C4-2B (cell line): ENCODE measurements around the gene ITPKB.
A peak's percentile ranks its signal among the peaks of the same experiment; 100 is the strongest.

Experiments
- H3K27ac ChIP-seq: fragments of 450-650 bp; 2 replicates; pipeline ENCODE4 v1.5.1; 2017
- CTCF ChIP-seq: fragments of 450-650 bp; conservative IDR thresholded peaks from 2 replicates; pipeline ENCODE4 v1.5.1; 2017; ENCODE audit warnings: mild to moderate bottlenecking
- ZFX ChIP-seq: fragments of 450-650 bp; IDR thresholded peaks from 2 replicates; pipeline ENCODE4 v1.6.1; 2017

Gene ITPKB

GRCh38 chr1:226717256-226717909 is 21.7 kb downstream of the ITPKB start:
- TF ChIP-seq CTCF (no peak), ZFX (no peak)
- H3K27ac ChIP-seq: no peak overlapping the region

- H3K27ac ChIP-seq: no peak overlapping the region
- TF ChIP-seq CTCF (no peak), ZFX (no peak)
Measured at GRCh38 chr1:226716577-226716976, 22.5 kb downstream of the ITPKB start.

- TF ChIP-seq ZFX (no peak), CTCF (no peak)
- no peak overlapping the region for H3K27ac ChIP-seq
Measured at GRCh38 chr1:226714148-226714547, 24.9 kb downstream of the ITPKB start.

GRCh38 chr1:226712742-226713419 is 26.2 kb downstream of the ITPKB start:
- no peak overlapping the region for H3K27ac ChIP-seq
- TF ChIP-seq CTCF: no peak
- TF ChIP-seq ZFX: no peak

GRCh38 chr1:226711976-226712741 is 26.9 kb downstream of the ITPKB start:
- no peak overlapping the region for H3K27ac ChIP-seq

GRCh38 chr1:226710501-226710900 is 28.6 kb downstream of the ITPKB start:
- TF ChIP-seq ZFX (no peak), CTCF (no peak)
- peak overlapping the region; percentile 20; the same call in 1 of the 2 replicates for H3K27ac ChIP-seq

More at GRCh38 chr1:226711976-226712741, 26.9 kb downstream of the ITPKB start:
- no peak for TF ChIP-seq CTCF
- TF ChIP-seq ZFX: no peak

- no peak overlapping the region for H3K27ac ChIP-seq
- TF ChIP-seq CTCF (no peak), ZFX (no peak)
Measured at GRCh38 chr1:226709953-226710352, 29.1 kb downstream of the ITPKB start.
